Measurements from ENCODE around the gene TRIML2.
"Not testable (repeated sequence)": the region's sequence is repeated elsewhere in the genome, so short reads cannot be mapped to it uniquely, and the experiment has no call there.

The TRIML2 gene

GRCh38 chr4:188107931-188108843 is 1.2 kb downstream of the TRIML2 start:
- DNase-seq (ENCODE audit: low spot score), result no peak

- DNase-seq (ENCODE audit: low spot score), result no peak
These were observed 2.9 kb downstream of the TRIML2 start for GRCh38 chr4:188106454-188106853.

- no peak for DNase-seq (ENCODE audit: low spot score)
These were observed 16.6 kb downstream of the TRIML2 start for GRCh38 chr4:188092824-188093223.

- DNase-seq (ENCODE audit: low spot score), result no peak
These were observed 22.5 kb downstream of the TRIML2 start for GRCh38 chr4:188086858-188087257.

- DNase-seq (ENCODE audit: low spot score), result no peak
These were observed 26.6 kb downstream of the TRIML2 start for GRCh38 chr4:188082796-188083195.

GRCh38 chr4:188078116-188078515 is 31.3 kb downstream of the TRIML2 start:
- DNase-seq (ENCODE audit: low spot score), result no peak

GRCh38 chr4:188076169-188076568 is 33.2 kb downstream of the TRIML2 start:
- DNase-seq (ENCODE audit: low spot score), result no peak

GRCh38 chr4:188061083-188061482 is 48.3 kb downstream of the TRIML2 start:
- no peak for DNase-seq (ENCODE audit: low spot score)

GRCh38 chr4:188053302-188053701 is 56.1 kb downstream of the TRIML2 start:
- peak; percentile 24 for DNase-seq (ENCODE audit: low spot score)

GRCh38 chr4:188046657-188047056 is 62.7 kb downstream of the TRIML2 start:
- DNase-seq (ENCODE audit: low spot score), result no peak

GRCh38 chr4:188045461-188045860 is 63.9 kb downstream of the TRIML2 start:
- not testable (repeated sequence) for DNase-seq (ENCODE audit: low spot score)

- DNase-seq (ENCODE audit: low spot score), result no peak
These were observed 66.2 kb downstream of the TRIML2 start for GRCh38 chr4:188043154-188043553.

GRCh38 chr4:188042191-188042590 is 67.2 kb downstream of the TRIML2 start:
- DNase-seq (ENCODE audit: low spot score), result no peak

- DNase-seq (ENCODE audit: low spot score), result no peak
These were observed 67.7 kb downstream of the TRIML2 start for GRCh38 chr4:188041721-188042120.

Small RNA genes within 50 kb of the gene (small RNA-seq; reads per million reads assigned to genes)
- gene RNU6-173P, result 0 reads per million in 2 experiments

All from SK-N-DZ (cell line).